ENCODE data around the gene IMMP2L. TPM values are rescaled to one million over a fixed set of nuclear protein-coding genes. Genes with fewer than 3 reads are reported as not detected.
"Not testable (repeated sequence)": the region's sequence is repeated elsewhere in the genome, so short reads cannot be mapped to it uniquely, and the experiment has no call there.

IMMP2L gene
- total RNA-seq, 1 donor from 2014 or later: 13.6 TPM

GRCh38 chr7:110676785-110677184 lies 885.5 kb downstream of the IMMP2L start:
- intact Hi-C loops (cut with DNase I): no loop called here
- ATAC-seq (ENCODE audit: poor library complexity): no peak
- no peak for DNase-seq

DNA sequence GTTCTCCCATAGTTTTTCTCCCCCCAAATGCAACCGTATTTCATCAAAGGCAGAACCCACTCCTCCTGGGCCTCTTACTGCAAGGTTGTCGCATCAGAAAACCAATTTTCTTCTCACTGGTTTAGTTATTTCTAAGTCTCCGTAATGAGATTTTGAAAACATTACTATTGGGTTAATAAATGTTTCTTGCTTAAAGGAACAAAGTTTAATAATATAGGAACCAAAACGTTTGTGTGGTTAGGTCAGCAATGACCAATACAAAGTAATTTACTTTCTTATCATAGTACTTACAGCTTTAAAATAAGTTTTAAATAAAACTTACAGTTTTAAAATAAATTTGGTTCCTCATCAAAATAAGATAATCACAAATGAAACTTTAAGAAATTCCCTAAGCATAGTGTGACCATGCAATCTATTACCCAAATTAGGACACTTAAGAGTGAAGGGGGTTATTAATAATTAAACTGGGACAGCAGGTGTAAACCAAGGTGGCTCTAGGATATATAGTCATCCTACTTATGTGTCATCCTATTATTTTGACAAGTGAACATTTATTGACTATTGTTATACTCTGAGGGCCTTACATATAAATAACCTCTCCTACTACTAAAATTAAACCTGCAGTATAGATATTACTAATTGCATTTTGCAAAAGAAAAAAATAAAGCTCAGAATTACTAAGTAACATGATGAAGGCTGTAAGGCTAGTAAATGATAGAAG lies 886.7 kb downstream of the IMMP2L start:
- DNase-seq: no peak
- intact Hi-C loops (cut with DNase I): no loop called here
- no peak for ATAC-seq (ENCODE audit: poor library complexity)

DNA sequence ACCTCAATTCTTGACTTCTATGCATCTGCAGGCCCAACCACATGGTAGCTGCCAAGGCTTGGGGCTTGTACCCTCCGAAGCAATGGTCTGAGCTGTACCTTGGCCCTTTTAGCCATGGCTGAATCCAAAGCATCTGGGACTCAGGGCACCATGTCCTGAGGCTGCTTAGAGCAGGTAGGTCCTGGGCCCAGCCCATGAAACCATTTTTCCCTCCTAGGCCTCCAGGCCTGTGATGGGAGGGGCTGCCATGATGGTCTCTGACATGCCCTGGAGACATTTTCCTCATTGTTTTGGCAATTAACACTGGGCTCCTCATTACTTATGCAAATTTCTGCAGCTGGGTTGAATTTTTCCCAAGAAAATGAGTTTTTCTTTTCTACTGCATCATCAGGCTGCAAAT lies 889.1 kb downstream of the IMMP2L start:
- no peak for ATAC-seq (ENCODE audit: poor library complexity)
- DNase-seq: no peak
- intact Hi-C loops (cut with DNase I): no loop called here

GRCh38 chr7:110669410-110669809 lies 892.9 kb downstream of the IMMP2L start:
- DNase-seq (no peak), ATAC-seq (ENCODE audit: poor library complexity) (no peak)
- intact Hi-C loops (cut with DNase I): no loop called here

GRCh38 chr7:110664803-110665202 lies 897.5 kb downstream of the IMMP2L start:
- ATAC-seq (ENCODE audit: poor library complexity) (no peak), DNase-seq (no peak)
- intact Hi-C loops (cut with DNase I): no loop called here

GRCh38 chr7:110660637-110661036 lies 901.7 kb downstream of the IMMP2L start:
- intact Hi-C loops (cut with DNase I); ATAC-seq (ENCODE audit: poor library complexity); DNase-seq: not testable (repeated sequence)

- no peak for ATAC-seq (ENCODE audit: poor library complexity)
- intact Hi-C loops (cut with DNase I): no loop called here
- no peak for DNase-seq
Measured at GRCh38 chr7:110650328-110650727, 912.0 kb downstream of the IMMP2L start.

- intact Hi-C loops (cut with DNase I): no loop called here
- ATAC-seq (ENCODE audit: poor library complexity) (no peak), DNase-seq (no peak)
Measured at GRCh38 chr7:110647266-110647665, 915.0 kb downstream of the IMMP2L start.

- no peak for ATAC-seq (ENCODE audit: poor library complexity)
- intact Hi-C loops (cut with DNase I): no loop called here
Measured at GRCh38 chr7:110646804-110647203, 915.5 kb downstream of the IMMP2L start.

GRCh38 chr7:110645616-110646015 lies 916.7 kb downstream of the IMMP2L start:
- intact Hi-C loops (cut with DNase I): no loop called here
- no peak for DNase-seq
- ATAC-seq (ENCODE audit: poor library complexity): no peak

More at GRCh38 chr7:110646804-110647203, 915.5 kb downstream of the IMMP2L start:
- no peak for DNase-seq

GRCh38 chr7:110645060-110645459 lies 917.2 kb downstream of the IMMP2L start:
- ATAC-seq (ENCODE audit: poor library complexity): no peak
- no peak for DNase-seq
- intact Hi-C loops (cut with DNase I): no loop called here

DNA sequence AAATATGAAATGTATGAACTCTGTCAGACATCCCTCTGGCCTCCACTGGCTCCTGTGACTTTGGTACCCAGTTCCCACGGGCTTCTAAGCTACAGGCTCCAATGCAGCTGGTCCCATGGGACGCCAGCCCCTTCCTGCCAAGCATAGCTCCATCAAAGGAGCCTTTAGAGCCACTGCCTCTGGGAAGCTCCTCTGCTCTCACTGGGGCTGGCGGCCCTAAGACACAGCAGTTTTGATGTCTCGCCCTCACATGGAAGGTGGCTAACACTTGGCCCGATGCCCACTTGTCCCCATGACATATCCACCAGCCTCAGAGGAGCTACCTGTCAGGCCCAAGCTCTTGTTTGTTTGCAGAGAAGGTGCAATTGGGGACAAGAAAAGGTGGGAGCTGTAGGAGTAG lies 925.0 kb downstream of the IMMP2L start:
- intact Hi-C loops (cut with DNase I): no loop called here
- ATAC-seq (ENCODE audit: poor library complexity) (no peak), DNase-seq (no peak)

GRCh38 chr7:110633313-110633712 lies 929.0 kb downstream of the IMMP2L start:
- intact Hi-C loops (cut with DNase I): no loop called here
- no peak for ATAC-seq (ENCODE audit: poor library complexity)
- DNase-seq: no peak

GRCh38 chr7:110626414-110626813 lies 935.9 kb downstream of the IMMP2L start:
- intact Hi-C loops (cut with DNase I): no loop called here
- DNase-seq (no peak), ATAC-seq (ENCODE audit: poor library complexity) (no peak)

DNA sequence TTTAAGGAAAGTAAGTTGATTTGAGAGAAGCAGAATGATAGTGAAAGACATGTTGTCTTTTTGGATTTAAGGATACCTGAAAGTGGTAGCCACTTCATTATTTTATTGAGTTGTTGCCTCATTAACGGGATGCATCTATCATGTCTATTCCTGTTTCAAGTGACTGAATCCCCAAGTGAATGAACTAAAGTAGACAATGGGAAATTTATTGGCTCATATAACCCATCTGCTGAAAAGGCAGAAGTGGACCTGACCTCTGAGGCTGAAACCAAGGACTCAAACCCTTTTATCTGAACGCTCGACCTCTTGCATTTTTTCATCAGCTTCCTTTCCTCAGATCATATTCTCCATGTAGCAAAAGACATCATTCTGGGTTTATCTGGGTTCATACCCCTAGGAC lies 937.0 kb downstream of the IMMP2L start:
- ATAC-seq (ENCODE audit: poor library complexity) (no peak), DNase-seq (no peak)
- intact Hi-C loops (cut with DNase I): no loop called here

GRCh38 chr7:110623436-110623835 lies 938.9 kb downstream of the IMMP2L start:
- no peak for ATAC-seq (ENCODE audit: poor library complexity)
- no peak for DNase-seq
- intact Hi-C loops (cut with DNase I): no loop called here

DNA sequence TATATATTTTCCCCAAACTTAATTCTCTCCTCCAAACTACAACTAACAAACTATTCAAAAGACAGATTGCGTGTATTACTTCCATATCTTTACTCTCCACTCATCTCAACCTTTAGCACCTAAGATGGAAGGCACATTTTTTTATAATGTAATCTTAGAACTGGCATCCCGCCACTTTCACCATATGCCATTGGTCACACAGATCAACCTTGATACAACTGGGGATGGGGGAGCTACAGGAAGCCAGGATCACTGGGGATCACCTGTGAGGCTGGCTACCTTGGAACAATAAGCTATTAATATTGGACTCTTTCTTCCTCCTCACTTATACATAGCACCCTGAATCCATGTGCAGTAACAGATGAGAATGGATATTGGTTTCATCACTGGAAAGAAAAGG lies 941.0 kb downstream of the IMMP2L start:
- ATAC-seq (ENCODE audit: poor library complexity): no peak
- no peak for DNase-seq
- intact Hi-C loops (cut with DNase I): no loop called here

DNA sequence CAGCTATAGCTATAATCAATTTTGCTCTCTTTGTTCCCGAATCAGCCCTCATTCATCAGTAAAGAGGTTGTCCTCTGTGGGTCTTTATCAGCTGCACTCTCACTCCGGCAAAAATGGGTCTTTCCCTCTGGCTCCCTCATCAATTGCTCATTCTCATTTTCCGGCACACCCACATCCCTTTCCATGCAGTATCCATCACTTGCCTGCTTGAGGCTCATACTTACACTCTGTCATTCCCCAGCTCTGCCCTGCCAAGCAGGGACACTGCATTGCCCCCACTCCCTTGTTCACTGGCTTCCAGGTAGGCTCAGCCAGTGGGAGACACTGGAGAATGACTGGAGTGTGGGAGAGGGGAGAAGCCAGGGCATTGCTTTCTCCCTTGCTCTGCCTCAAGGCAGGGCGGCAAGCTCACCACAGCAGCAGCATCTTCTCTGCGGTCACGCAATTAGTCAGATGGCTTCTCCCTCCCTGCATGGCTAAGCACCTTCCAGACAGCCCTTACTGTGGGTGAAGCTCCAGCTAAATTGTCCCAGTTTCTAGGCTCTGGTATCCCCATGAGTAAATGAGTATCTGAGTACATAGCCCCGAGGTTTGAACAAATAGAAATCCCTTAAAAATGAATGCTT lies 942.1 kb downstream of the IMMP2L start:
- intact Hi-C loops (cut with DNase I): no loop called here
- no peak for DNase-seq
- no peak for ATAC-seq (ENCODE audit: poor library complexity)
